Measurements from ENCODE around the gene DTNB.
"Not testable (repeated sequence)": the region's sequence is repeated elsewhere in the genome, so short reads cannot be mapped to it uniquely, and the experiment has no call there.

DTNB gene

GRCh38 chr2:25673300-25674076, at the start of gene DTNB:
TSS of gene DTNB (minus strand) at chr2:25673577. CDS start at chr2:25652660, 20,917 bp downstream.
- DNase-seq (ENCODE audit: low read depth in 1 of 2, low spot score in 1 of 2) = peak; percentile 51 to 55

GRCh38 chr2:25722224-25722623, 48.8 kb upstream of the DTNB start:
- no peak for DNase-seq (ENCODE audit: low read depth in 1 of 2, low spot score in 1 of 2)

- no peak for DNase-seq (ENCODE audit: low read depth in 1 of 2, low spot score in 1 of 2)
These were observed 47.2 kb upstream of the DTNB start for GRCh38 chr2:25720575-25720974.

GRCh38 chr2:25714740-25715139, 41.4 kb upstream of the DTNB start:
- no peak for DNase-seq (ENCODE audit: low read depth in 1 of 2, low spot score in 1 of 2)

DNA sequence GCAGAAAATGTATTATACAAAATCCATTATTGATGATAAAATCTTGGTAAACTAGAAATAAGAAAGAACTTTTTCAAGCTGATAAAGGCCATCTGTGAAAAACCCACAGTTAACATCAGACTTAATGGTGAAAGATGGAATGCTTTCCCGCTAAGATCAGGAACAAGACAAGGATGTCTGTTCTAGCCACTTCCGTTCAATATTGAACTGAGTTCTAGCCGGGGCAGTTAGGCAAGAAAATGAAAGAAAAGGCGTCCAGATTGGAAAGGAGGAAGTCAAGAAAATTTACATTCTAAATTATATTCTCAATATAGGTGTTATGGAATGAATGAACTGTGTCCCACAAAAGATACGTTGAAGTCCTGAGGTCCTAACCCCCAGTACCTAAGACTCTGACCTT, 39.1 kb upstream of the DTNB start:
- no peak for DNase-seq (ENCODE audit: low read depth in 1 of 2, low spot score in 1 of 2)

DNA sequence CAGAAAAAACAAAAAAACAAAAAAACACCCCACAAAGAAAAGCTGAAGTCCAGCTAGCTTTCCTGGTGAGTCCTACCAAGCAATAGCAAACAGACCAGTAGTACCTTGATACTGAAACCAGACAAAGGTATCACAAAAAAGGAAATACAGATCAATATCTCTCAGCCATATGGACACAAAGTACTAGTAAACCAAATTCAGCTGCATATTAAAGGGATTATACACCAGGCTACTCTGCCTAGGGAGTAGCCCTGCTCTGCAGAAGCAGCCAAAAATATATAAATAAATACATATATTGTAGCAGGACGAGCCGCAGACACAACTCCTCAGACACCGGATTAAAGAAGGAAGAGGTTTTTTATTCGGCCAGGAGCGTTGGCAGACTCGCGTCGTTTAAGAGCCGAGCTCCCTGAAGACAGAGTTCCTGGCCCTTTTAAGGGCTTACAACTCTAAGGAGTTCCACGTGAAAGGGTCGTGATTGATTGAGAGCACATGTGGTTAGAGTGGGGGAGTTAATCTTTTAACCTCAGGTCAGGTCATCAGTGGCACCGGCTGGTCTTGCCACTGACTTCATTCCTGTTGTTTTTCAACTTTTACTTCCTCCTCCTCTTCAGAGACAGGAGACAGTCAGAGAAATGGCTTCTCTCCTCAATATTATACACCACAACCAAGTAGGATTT, 38.4 kb upstream of the DTNB start:
- DNase-seq (ENCODE audit: low read depth in 1 of 2, low spot score in 1 of 2) = no peak

DNA sequence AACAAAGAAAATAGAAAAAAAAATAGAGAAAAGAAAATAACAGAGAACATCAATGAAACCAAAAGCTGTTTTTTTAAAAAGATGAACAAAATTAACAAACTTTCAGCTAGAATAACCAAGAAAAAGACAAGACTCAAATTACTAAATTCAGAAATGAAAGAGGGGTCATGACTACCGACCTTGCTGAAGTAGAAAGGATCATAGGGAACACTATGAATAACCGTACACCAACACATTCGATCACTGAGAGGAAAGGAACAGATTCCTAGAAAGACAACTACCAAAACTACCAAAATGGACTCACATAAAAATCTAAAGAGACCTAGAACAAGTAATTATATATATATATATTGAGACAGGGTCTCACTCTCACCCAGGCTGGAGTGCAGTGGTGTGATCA, 37.4 kb upstream of the DTNB start:
- no peak for DNase-seq (ENCODE audit: low read depth in 1 of 2, low spot score in 1 of 2)

GRCh38 chr2:25709349-25709748, 36.0 kb upstream of the DTNB start:
- no peak for DNase-seq (ENCODE audit: low read depth in 1 of 2, low spot score in 1 of 2)

- no peak for DNase-seq (ENCODE audit: low read depth in 1 of 2, low spot score in 1 of 2)
These were observed 34.7 kb upstream of the DTNB start for GRCh38 chr2:25707927-25708590.

GRCh38 chr2:25705575-25705974, 32.2 kb upstream of the DTNB start:
- not testable (repeated sequence) for DNase-seq (ENCODE audit: low read depth in 1 of 2, low spot score in 1 of 2)

GRCh38 chr2:25701801-25702200, 28.4 kb upstream of the DTNB start:
- no peak for DNase-seq (ENCODE audit: low read depth in 1 of 2, low spot score in 1 of 2)

- DNase-seq (ENCODE audit: low read depth in 1 of 2, low spot score in 1 of 2) = peak in 1 of 2 donors; percentile 19
These were observed 26.9 kb upstream of the DTNB start for GRCh38 chr2:25700221-25700660.

GRCh38 chr2:25699216-25699615, 25.8 kb upstream of the DTNB start:
- no peak for DNase-seq (ENCODE audit: low read depth in 1 of 2, low spot score in 1 of 2)

GRCh38 chr2:25698752-25699151, 25.4 kb upstream of the DTNB start:
- DNase-seq (ENCODE audit: low read depth in 1 of 2, low spot score in 1 of 2) = no peak

- DNase-seq (ENCODE audit: low read depth in 1 of 2, low spot score in 1 of 2) = no peak
These were observed 24.4 kb upstream of the DTNB start for GRCh38 chr2:25697559-25698341.

- DNase-seq (ENCODE audit: low read depth in 1 of 2, low spot score in 1 of 2) = no peak
These were observed 19.5 kb upstream of the DTNB start for GRCh38 chr2:25692737-25693445.

DNA sequence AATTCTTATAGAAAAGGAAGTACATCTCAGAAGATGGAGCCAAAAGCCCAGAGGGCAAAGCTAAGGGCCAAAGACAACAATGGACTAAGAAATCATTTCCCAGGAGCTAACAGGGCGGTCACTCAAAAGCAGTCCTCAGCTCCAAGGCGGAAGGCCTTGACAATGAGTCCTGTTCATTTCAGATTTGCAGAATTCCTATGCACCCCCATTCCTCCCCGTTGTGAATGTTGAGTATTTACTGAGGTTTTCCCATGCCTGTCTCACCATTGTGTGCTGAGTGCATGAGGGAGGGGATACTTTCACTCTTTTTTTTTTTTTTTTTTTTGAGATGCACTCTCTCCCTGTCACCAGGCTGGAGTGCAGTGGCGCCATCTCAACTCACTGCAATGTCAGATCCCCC, 18.8 kb upstream of the DTNB start:
- DNase-seq (ENCODE audit: low read depth in 1 of 2, low spot score in 1 of 2) = no peak

DNA sequence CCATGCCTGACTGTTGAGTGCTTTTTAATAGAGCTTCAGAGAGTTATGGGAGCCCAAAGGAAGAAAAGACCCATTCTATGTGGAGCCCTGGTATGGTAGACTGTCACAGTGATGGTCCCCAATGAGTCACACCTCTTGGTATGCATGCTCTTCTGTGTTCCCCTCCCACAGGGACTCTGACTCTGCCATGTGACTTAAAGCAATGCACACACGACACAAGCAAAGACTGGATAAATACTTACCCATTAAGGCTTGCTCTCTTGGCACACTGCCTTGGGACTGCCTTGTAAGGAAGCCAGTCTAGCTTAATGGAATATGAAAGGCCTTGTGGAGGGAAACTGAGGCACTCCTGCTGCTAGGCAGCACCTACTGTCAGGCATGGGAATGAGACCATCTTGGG, 16.7 kb upstream of the DTNB start:
- DNase-seq (ENCODE audit: low read depth in 1 of 2, low spot score in 1 of 2) = no peak

DNA sequence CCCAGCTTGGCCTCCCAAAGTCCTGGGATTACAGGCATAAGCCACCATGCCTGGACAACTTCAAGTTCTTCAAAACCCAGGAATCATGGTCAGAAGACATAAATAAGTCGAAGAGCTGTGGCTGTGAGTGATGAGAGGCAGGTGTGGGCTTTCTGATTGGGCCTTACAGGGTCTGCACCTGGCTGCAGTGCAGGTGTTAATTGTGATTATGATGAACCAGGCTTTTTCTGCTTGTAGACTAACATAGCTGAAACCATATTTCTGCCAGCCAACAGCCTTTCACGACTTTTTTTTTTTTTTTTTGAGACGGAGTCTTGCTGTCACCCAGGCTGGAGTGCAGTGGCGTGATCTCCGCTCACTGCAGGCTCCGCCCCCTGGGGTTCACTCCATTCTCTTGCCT, 14.9 kb upstream of the DTNB start:
- DNase-seq (ENCODE audit: low read depth in 1 of 2, low spot score in 1 of 2) = no peak

DNA sequence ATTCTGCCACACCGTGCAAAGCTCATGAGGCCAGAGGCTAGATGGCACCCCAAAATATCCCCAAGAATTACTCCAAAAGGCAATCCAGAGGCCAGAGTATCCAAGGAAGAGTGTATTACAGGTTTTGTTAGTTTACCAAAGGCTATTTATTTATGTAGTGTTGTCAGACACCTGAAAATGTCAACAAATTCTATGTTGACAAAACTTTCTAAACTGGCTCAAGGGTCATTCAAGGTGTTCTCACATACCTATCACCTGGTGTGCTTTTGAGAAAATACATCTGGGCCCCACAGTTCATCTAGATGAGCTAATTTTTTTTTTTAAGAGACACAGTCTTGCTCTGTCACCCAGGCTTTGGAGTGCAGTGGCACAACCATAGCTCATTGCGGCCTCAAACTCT, 12.4 kb upstream of the DTNB start:
- no peak for DNase-seq (ENCODE audit: low read depth in 1 of 2, low spot score in 1 of 2)
